GM19043 (cell line): Measurements from ENCODE around the gene STOML3.
"Not testable (repeated sequence)": the region's sequence is repeated elsewhere in the genome, so short reads cannot be mapped to it uniquely, and the experiment has no call there.

ENCODE experiments used
- ATAC-seq: cut with Tn5 transposase; IDR thresholded peaks from one replicate; pipeline ENCODE4 v1.9.1; 2021; ENCODE audit warnings: low read depth; ENCODE audit not compliant: unreplicated experiment

The STOML3 gene, protein sequence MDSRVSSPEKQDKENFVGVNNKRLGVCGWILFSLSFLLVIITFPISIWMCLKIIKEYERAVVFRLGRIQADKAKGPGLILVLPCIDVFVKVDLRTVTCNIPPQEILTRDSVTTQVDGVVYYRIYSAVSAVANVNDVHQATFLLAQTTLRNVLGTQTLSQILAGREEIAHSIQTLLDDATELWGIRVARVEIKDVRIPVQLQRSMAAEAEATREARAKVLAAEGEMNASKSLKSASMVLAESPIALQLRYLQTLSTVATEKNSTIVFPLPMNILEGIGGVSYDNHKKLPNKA

DNA sequence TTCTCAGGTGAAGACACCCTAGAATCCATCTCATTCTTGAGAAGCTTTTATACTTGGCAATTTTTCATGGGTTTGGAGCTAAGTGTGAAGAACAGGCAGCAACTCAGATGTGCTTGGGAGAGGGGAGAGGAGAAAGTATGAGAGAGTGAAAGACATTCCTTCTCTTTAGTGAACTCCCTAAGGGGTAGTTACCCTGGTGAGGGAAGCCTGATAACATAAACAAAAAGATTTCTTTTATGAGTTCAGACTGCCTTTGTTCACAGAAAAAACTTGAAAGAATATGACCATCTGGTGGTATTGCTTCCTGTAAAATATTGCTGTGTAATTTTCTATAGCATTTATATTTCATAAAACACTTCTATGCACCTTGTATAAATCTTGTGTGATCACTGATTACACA, at the start of gene STOML3:
Gene STOML3 (minus strand): TSS at position 139 of the 400 bp plus-strand sequence. CDS start 110 bp downstream, at position 29.
- ATAC-seq, result no peak

DNA sequence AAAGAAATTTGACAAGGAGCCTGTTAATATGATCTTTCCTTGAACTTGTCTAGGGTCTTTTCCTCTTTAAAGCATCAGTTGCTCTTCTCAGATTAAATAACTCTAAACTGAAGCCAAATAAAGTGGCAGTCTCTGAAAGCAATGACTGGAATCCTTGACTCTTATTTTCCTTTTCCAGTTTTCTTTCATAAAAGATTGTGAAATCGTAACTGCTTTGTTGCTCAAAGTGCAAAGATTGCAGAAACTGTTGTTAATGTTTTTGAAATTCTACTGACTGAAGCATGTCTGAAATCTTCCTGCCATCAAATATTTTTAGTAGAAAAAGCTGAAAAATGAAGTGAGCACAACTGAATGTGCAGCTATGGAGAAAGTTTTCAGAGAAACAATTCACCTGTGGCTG, 49.6 kb upstream of the STOML3 start:
- no peak for ATAC-seq

DNA sequence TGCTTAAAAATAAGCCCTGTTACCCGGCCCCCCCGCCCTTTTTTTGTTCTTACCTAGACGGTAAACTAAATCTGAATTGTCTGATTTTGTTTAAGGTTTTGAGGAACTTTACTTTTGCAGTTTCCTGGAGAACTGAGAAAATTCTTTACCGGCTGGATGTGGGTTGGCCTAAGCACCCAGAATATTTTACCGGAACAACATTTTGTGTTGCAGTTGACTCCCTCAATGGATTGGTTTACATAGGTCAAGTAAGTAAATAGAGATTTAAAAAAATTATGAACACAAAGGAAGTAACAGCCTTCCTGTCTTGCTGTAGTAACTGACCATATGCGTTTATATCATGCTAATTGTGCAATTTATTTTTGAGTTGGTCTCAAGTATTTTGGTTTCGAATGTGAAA, 48.4 kb upstream of the STOML3 start:
- ATAC-seq, result no peak

DNA sequence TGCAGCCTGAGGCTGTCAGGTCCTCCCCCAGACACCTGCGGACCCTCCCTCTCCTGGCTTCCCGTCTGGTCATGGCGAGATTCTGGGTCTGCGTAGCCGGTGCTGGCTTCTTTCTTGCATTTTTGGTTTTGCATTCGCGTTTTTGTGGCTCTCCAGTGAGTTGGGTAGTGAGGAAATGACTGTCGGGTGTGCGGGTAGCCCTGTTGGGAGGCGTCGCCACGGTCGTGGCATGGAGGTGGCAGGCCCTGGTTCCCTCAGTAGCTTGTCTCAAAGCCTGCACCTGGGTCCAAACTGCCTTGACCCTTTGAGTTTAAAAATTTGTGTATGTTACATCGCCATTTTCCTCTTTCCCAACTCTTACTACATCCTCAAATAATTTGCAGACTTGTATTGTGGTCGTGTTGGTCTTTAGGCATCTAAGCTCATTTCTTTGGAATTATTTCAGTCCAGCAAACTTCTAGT, 48.0 kb upstream of the STOML3 start:
- ATAC-seq, result peak; percentile 23

DNA sequence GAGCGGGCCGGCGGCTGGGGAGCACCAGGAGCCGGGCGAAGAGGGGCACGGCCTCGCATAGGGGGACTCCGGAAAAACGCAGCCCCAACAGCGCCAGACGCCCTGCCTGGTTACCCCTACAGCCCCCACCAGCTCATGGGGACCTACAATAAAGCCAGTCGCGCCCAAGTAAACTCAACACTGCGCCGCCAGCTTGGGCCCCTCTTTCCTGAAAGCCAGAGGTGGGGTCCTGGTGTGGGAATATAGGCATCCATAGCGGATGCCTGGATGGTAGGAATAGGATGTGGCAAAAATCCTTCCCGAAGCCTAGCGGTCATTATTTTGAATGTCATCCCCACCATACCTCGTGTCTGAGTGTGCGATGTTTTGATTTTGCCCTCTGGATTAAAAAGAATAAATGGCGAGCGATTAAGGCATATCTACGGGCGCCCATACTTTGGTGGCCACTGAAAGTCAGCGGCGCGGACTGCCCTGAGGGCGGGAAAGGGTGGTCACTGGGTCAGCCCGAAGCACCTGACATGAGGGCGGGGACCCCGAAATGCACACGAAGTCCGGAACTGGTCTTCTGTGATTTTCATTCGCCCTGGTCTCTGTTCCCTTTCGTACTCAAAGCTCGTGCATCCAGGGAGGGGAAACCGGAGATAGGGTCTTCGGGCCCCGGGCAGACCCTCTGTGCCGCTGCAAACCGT, 47.4 kb upstream of the STOML3 start, which contains the start of the genes NHLRC3 and PROSER1:
Gene NHLRC3 (plus strand): TSS at position 577 of the 689 bp plus-strand sequence. CDS start 184 bp downstream, outside the sequence.
Gene PROSER1 (minus strand): TSS at position 210 of the 689 bp plus-strand sequence. CDS start 847 bp downstream, outside the sequence.
- peak; percentile 65 for ATAC-seq

DNA sequence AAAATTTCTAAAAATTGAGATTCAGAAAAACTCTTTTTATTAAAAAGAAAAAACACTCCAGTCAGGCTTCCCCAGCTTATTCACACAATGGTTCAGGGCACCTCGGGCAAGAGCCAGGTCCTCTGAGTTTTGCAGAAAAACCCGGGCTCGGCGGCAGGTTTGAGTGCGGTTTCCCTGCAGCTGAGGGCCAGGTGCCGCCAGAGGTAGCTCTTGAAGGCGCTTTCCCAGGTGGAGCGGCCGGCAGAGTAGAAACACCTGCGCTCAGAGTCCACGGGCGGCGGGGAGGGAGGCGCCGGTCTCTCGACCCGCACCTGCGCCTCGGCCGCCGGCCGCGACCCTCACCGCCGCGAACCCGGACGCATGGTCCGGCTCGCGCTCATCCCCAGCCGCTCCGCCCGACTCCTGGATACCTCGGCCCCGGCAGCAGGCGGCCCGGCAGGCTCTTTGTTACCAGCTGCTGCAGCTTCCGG, 46.8 kb upstream of the STOML3 start:
- ATAC-seq, result peak; percentile 19

DNA sequence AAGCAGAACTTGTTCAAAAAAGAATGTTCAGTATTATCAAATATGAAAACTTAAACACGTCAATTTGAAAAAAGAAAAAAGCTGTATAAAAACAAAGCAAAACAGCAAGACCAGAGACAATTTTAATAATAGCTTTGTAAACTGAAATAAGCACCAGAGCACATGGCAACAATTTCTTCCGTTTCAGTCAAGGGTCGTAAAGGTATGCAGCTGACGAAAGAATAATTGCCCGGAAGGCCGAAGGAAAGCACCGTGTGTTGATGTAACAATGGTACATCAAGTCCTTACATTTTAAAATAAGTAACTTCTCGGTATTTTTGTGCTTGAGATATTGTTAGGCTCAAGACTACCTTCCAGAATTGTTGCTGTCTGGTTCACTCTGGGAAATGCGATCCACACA, 45.6 kb upstream of the STOML3 start:
- ATAC-seq, result no peak

DNA sequence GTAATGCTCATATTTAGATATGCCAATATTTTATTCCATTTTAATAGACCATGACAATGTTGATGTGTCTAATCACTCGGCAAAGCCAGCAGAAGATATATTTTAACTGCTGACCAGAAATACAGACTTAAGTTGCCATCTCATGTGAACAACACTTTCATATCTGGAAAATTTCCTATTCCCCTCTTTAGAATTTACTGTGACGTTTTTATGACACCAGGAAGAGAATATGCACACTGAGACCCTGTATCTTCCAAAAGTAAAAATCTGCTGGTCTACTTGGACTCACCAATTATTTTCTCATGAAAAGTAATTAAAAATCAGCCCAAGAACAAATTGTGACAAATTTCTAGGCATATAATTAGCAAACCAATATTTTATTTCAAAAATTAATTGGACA, 45.2 kb upstream of the STOML3 start:
- ATAC-seq, result no peak

DNA sequence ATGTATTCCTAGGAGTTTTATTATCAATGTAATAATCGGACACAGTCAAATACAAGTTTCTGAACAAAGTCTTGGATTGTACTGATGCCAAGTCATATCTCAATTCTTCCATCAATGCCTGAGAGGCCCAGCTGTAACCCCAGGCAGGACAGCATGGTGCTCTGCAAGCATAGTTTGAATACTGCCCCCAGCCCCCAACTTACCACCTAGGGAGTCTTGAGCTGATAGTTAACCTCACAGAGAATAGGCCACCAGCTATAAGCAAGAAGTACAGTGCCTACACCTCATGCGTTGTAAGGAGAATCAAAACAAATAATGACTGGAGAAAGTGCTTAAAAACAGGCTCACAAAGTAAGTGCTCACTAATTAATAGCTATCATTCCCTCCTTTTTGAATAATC, 44.6 kb upstream of the STOML3 start:
- no peak for ATAC-seq

DNA sequence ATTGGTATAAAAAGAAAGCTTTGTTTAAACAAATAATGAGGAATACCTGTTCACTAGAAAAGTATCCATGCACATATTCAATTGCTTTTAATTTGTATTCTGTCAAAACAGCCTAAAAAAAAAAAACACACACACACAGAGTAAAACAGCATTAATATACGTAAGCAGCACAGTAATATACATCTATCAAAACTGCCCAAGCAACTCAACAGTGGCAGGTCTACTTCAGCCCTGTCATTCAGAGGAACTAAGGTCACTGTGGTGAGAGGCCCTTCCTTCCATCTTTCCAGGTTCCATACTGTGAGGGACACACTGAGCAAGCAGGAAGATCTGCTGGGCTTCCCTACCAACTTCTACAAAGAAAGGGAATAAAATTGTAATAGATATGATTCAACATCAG, 43.5 kb upstream of the STOML3 start:
- ATAC-seq, result no peak

DNA sequence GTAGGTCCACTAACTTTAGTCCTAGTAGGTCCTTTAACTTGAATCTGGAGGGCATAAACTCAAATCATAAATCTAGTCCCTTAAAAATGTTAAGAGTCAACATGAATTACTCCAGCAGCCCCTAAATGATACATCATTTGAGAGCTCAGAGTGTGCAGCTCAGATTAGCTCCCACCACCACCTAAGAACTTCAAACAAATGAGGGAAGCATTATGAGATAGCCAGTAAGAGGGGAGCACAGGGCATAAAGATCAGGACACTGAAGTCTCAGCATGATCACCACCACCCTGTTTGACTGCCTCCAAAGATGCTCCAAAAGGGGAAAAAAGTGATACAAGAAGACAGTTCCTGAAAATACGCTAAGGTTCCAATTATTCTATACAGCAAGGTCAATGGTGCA, 41.5 kb upstream of the STOML3 start:
- no peak for ATAC-seq

DNA sequence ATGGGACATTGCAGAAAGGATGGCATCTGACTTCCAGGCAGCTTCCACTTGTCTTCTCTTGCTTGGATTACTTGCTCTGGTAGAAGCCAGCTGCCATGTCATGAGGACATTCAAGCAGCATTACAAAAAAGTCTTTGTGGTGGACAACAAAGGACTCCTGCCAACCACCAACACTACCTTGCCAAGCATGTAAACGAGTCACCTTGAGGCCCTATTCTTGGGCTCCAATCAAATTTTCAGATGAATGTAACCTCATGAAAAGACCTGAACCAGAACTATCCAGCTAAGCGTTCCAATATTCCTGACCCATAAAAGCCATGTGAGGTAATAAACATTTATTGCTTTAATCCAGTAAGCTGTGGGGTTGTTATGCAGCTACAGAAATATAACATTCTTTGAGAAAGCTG, 34.8 kb upstream of the STOML3 start:
- no peak for ATAC-seq

DNA sequence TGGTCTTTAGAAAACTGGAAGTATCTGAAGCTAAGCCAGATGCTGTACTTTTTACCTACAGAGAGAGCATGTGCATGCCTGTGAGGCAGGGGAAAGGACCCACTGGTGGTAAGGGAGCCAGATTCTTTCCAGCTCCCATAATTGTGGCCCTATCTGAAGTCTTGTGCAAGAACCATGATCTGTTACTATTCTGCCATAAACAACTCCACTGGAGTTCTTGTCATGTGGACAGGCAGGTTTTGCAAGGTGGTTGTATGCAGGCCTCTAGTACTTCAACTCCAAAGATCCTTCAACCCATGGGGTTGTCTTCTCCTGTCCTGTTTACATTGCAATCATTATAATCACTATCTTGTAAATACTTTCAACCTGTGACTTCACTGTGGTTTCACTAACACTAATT, 33.1 kb upstream of the STOML3 start:
- ATAC-seq, result no peak

DNA sequence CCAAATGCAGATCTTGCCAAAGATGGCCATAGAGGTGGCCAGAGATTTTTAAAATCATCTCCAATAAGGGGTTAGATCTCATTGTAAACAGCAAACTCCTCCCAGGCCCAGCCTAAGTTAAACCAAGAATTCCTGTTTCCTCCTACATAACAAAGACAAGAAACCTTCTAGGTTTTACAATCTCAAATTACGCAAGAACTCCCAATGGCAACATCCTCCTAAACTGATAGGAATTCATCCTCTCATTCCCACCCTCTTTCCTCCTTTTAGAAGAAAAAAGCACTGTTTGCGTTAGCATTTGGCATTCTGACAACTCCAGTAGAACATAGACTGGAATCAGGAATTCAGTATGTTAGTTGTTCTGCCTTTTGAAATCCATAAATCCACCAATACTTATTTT, 32.7 kb upstream of the STOML3 start:
- ATAC-seq, result no peak

DNA sequence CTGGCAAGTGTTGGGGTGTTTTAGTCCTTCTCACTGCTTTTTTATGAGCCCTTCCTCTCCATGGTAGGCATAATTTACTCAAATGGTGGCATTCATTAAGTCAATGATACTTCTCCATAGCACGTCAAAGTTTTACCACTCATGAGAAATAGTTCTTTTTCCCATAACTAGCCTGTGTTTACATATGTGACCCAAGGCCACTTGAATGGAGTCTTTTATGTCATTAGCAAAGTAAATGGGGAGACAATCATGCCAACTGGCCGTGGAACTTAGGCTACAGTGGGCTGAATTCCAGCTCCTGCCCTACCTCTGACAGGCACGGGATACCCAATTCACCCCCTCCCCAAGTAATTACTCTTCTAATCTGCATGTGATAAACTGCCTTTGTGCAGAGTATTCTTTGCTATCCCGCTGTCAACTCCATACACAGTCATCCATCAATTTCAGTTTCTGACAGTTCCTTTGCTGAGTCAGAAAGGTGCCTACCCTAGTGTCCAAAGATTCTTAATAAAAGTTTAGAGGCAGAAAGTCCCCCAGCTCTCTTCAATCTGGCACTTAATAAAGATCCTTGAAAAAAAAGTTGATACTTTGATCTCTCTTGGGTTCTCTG, 30.3 kb upstream of the STOML3 start:
- ATAC-seq, result no peak

DNA sequence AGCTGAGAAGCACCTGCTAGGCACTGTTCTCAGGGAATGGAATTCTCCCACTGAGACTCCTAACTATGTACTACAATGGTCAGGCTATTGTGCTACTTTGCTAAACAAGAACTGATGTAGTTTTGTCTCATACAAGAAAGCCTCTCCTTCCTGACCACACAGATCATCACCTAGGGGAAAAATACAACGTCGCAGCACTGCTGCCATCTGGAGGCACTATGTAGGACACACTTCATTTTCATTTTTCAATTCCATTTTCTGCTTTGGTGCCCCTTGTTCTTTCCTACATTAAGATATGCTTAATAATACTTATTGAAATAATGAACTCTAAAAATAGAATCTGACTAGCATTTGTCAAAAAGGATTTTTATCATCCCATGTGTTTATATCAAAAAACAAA, 26.2 kb upstream of the STOML3 start:
- peak; percentile 72 for ATAC-seq

DNA sequence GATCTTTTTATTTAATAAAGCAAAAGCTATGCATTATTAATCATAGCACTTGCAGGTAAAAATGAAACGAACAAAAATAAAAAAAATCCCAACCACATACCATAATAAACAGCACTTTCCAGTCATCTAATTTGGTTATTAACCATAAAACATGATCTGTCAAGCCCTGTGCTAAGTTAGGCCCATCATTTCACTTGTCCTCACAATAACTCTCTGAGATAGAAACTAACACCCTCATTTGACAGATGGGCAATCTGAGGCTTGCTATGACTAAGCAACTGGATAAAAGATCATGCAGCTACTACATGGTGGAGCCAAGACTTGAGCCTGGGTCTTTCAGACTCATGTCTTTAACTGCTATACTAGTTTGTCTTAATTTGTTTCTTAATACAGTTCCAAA, 25.5 kb upstream of the STOML3 start:
- ATAC-seq, result peak; percentile 75

DNA sequence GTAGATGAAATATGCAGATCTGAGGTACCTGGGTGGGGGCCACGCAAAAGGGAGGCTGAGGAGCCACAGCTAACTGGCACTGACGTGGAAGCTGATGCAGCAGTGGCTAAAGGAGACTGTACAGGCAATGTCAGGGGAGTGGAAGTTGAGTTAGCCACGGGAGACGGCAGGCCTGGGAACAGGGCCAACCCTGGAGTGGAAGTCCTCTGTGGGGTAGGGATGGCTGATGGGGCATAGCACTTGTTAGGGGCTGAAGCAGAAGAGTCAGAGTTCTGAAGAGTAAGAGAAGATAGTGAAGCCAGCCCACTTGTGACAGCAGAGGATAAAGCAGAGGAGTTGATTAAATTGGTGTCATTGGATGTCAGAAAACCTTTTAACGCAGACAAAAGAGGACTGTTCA, 22.8 kb upstream of the STOML3 start:
- no peak for ATAC-seq

DNA sequence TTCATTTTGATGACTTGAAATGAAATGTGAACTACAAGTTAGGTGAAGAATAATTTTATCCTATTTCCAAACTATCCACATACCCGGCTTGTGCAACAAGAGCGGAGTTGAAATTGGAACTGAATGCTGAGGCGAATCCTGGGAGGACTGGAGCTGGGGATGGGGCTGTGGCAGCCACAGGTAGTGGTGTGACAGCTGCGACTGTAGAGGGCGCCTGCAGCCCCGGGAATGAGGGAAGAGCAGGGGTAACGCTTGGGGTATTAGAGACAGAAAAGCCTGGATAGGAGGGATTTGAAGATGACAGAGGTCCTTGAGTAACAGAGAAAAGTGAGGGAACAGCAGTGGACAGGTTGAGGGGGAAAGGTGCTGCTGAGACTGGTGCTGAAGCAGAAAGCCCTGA, 22.0 kb upstream of the STOML3 start:
- no peak for ATAC-seq

DNA sequence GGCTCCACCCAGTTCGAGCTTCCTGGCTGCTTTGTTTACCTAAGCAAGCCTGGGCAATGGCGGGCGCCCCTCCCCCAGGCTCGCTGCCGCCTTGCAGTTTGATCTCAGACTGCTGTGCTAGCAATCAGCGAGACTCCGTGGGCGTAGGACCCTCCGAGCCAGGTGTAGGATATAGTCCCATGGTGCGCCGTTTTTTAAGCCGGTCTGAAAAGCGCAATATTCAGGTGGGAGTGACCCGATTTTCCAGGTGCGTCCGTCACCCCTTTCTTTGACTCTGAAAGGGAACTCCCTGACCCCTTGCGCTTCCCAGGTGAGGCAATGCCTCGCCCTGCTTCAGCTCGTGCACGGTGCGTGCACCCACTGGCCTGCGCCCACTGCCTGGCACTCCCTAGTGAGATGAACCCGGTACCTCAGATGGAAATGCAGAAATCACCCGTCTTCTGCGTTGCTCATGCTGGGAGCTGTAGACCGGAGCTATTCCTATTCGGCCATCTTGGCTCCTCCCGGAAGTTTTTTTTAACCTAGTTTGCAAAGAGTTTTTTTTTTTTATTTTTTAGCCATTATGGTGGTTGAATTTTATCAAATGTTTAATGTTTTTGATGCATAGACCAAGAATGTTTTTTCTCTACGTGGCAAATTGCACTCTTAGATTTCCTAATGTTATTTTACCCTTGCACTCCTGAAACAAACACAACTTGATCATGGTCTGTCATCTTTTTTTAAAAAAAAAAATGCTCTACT, 15.9 kb upstream of the STOML3 start:
- ATAC-seq, result not testable (repeated sequence)

DNA sequence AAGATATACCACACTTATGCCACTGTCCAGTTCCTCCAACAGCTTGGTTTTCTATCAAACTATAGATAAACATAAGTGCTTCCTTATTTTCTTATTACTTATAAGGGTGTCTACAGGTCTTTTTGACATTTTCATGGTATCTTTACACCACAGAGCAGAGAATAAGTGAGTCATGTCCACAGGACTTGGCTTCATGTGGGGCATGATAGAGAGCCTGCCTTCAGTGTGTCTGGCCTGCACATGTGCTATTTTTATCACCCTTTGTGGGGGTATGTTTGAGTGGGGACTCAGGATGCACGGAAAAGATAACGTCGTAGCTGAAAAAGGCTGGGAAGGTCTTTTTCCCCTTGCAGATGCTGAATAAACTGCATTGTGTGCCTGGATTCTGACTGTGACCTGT, 8.1 kb upstream of the STOML3 start:
- ATAC-seq, result no peak
